Measurements from ENCODE around the gene PLEKHO1. TPM values are rescaled to one million over a fixed set of nuclear protein-coding genes. Genes with fewer than 3 reads are reported as not detected.
"Not testable (repeated sequence)": the region's sequence is repeated elsewhere in the genome, so short reads cannot be mapped to it uniquely, and the experiment has no call there.

PLEKHO1 gene
- total RNA-seq, 3 donors from 2014 or later: 10.0 to 228 (median 21.9) TPM

DNA sequence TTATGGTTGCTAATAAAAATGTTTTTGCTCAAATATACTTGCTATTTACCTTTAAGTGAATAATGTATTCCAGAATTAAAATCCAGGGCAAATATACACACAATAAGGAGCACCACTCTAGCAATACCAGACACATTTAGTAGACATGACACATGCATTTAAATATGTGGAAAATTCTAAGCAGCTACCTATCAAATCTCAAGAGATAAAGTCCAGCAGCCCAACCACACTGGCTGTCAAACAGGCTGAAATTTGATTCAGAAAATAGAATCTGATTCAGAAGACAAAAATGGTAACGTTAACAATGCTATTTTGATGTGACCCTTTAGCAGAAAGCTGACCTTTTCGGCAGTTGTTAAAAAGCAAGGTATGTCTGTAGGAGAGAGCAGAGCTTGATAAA lies 42.3 kb downstream of the PLEKHO1 start:
- intact Hi-C loops (cut with DNase I, micrococcal nuclease): no loop called here
- Histone ChIP-seq H3K4me3 (no peak overlapping the region), H3K4me1 (ENCODE audit: low read depth) (peaks cover 3% of the 10 kb centered on the region), H3K9me3 (no peaks in the 10 kb centered on the region), H3K36me3 (ENCODE audit: low read depth) (no peaks in the 10 kb centered on the region)
- ATAC-seq (no peak), DNase-seq (no peak)
- TF ChIP-seq, protein P1, sequence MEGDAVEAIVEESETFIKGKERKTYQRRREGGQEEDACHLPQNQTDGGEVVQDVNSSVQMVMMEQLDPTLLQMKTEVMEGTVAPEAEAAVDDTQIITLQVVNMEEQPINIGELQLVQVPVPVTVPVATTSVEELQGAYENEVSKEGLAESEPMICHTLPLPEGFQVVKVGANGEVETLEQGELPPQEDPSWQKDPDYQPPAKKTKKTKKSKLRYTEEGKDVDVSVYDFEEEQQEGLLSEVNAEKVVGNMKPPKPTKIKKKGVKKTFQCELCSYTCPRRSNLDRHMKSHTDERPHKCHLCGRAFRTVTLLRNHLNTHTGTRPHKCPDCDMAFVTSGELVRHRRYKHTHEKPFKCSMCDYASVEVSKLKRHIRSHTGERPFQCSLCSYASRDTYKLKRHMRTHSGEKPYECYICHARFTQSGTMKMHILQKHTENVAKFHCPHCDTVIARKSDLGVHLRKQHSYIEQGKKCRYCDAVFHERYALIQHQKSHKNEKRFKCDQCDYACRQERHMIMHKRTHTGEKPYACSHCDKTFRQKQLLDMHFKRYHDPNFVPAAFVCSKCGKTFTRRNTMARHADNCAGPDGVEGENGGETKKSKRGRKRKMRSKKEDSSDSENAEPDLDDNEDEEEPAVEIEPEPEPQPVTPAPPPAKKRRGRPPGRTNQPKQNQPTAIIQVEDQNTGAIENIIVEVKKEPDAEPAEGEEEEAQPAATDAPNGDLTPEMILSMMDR (IDR thresholded peaks at IDR 0.05): no peak

DNA sequence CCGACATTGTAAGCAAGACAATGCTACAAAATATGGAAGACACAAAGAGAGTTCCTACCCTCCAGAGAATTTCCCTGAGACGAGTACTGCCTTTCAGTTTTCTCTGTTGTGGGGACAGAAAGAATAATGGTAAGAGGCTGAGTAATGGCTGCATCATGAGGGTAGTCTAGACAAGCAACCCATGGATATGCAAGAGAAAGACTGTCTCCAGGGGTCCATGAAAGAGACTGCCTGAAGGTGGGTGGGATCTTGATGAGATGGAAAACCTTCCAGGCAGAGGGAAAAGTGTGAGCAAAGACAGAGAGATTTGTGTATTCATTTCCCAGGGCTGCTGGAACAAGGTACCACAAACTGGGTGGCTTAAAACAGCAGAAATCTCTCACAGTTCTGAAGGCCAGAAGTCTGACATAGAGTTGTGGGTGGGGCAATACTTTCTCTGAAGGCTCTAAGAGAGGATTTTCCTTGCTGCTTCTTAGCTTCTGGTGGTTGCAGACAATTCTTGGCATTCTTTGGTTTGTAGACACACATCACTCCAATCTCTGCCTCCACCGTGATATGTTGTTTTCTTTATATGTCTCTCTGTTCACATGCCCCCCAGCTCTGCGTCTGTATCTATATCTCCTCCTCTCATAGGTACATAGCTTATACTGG lies 44.8 kb downstream of the PLEKHO1 start:
- DNase-seq (no peak), ATAC-seq (no peak)
- no peaks in the 10 kb centered on the region for H3K9me3 ChIP-seq
- TF ChIP-seq, protein P1 (IDR thresholded peaks at IDR 0.05): no peak
- H3K36me3 ChIP-seq (ENCODE audit: low read depth): no peaks in the 10 kb centered on the region
- no peaks in the 10 kb centered on the region for H3K4me1 ChIP-seq (ENCODE audit: low read depth)
- no peak overlapping the region for H3K4me3 ChIP-seq
- intact Hi-C loops (cut with DNase I, micrococcal nuclease): no loop called here

DNA sequence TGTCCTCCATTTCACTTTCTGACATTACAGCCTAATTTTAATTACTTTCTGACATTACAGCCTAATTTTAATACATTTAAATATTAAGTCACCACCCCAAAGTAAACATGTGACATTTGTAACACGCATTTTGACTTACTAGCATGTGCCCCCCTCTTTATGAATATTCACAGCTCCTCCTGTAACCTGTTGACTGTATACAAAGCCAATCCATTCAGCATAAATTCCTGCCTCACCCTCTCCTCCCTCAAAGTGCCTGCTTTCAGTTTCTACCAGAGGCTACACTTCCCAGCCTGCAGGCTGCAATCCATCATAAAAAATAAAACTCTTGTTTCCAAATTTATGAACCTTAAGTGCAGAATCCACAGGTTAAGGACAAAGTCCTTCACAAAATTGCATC lies 46.7 kb downstream of the PLEKHO1 start:
- TF ChIP-seq, protein P1 (IDR thresholded peaks at IDR 0.05): no peak
- intact Hi-C loops (cut with DNase I, micrococcal nuclease): no loop called here
- Histone ChIP-seq H3K4me3 (no peak overlapping the region), H3K9me3 (no peaks in the 10 kb centered on the region), H3K4me1 (ENCODE audit: low read depth) (no peaks in the 10 kb centered on the region), H3K36me3 (ENCODE audit: low read depth) (no peaks in the 10 kb centered on the region)
- no peak for ATAC-seq
- no peak for DNase-seq

DNA sequence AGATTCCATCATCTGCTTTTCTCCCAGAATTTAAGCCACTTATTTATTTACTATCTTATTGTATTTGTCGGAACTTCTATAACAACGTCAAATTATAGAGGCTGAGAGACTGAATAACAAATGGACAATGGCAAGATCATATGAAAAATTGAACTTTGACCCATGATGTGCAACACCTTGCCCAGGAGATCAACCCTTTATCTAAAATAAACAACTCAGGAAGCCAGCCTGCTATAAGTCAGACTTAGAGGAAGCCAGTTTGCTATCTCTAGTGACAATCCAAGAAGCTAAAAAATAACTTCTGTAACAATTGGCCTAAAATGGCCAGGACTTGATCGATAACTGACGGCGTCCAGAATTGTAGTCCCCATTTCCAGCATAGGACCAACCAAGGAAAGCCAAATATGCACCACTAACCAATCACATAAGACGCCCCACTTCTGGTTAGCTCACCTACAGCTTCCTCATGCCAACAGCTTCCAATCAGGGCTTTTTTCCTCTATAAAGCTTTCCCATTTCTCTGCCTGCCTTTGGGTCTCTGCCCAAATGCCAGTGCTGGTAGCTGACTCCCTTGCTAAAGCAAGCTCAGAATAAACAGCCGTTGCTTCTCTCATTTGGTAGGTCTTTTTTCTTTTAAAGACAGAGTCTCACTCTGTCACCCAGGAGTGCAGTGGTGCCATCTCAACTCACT lies 57.7 kb downstream of the PLEKHO1 start:
- TF ChIP-seq, protein P1 (IDR thresholded peaks at IDR 0.05): no peak
- intact Hi-C loops (cut with DNase I, micrococcal nuclease): no loop called here
- ATAC-seq (peak; percentile 79), DNase-seq (no peak)
- no peaks in the 10 kb centered on the region for H3K9me3 ChIP-seq
- H3K36me3 ChIP-seq (ENCODE audit: low read depth): no peaks in the 10 kb centered on the region
- peaks cover 14% of the 10 kb centered on the region for H3K4me1 ChIP-seq (ENCODE audit: low read depth)
- no peak overlapping the region for H3K4me3 ChIP-seq

DNA sequence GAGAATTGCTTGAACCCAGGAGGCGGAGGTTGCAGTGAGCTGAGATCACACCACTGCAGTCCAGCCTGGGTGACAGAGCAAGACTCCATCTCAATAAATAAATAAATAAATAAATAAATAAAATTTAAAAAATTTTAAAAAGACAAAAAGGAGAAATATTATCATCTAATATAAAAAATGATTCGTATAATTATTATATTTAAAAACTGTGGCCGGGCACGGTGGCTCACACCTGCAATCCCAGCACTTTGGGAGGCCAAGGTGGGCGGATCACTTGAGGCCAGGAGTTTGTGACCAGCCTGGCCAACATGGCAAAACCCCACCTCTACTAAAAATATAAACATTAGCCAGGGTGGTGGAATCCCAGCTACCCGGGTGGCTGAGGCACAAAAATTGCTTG lies 58.7 kb downstream of the PLEKHO1 start:
- not testable (repeated sequence) for ATAC-seq

More for the DNA sequence above, 58.7 kb downstream of the PLEKHO1 start:
- H3K9me3 ChIP-seq; H3K4me3 ChIP-seq; H3K36me3 ChIP-seq (ENCODE audit: low read depth); DNase-seq; intact Hi-C loops (cut with DNase I, micrococcal nuclease): not testable (repeated sequence)
- peaks cover 16% of the 10 kb centered on the region for H3K4me1 ChIP-seq (ENCODE audit: low read depth)

Other genes starting within 250 kb of the PLEKHO1 start
- 1 to 10 TPM in 2 of 3 donors, under 1 TPM in 1; 0.69 to 7.6 (median 1.7) TPM for gene SV2A, start 232.1 kb upstream of the PLEKHO1 start, total RNA-seq
- gene SF3B4, start 222.1 kb upstream of the PLEKHO1 start, total RNA-seq: 10 to 100 TPM; 60.7 to 67.4 (median 64.2) TPM
- gene MTMR11, start 213.0 kb upstream of the PLEKHO1 start, total RNA-seq: 100 to 1,000 TPM; 151 to 409 (median 217) TPM
- 10 to 100 TPM; 39.2 to 52.7 (median 49.3) TPM for gene OTUD7B, start 139.2 kb upstream of the PLEKHO1 start, total RNA-seq
- gene VPS45, start 82.1 kb upstream of the PLEKHO1 start, total RNA-seq: 10 to 100 TPM; 28.3 to 43.4 (median 33.6) TPM
- gene ANP32E, start 86.2 kb downstream of the PLEKHO1 start, total RNA-seq: 10 to 100 TPM in 2 of 3 donors, 1 to 10 TPM in 1; 7.3 to 23.6 (median 19.4) TPM
- gene CA14, start 107.9 kb downstream of the PLEKHO1 start, total RNA-seq: 1 to 10 TPM in 1 of 3 donors, under 1 TPM in 2; 0.38 to 6.8 (median 0.41) TPM
- gene APH1A, start 119.1 kb downstream of the PLEKHO1 start, total RNA-seq: 100 to 1,000 TPM; 128 to 212 (median 188) TPM
- 10 to 100 TPM in 1 of 3 donors, 1 to 10 TPM in 2; 4.5 to 26.2 (median 6.4) TPM for gene C1orf54, start 122.9 kb downstream of the PLEKHO1 start, total RNA-seq
- gene CIART, start 132.6 kb downstream of the PLEKHO1 start, total RNA-seq: 10 to 100 TPM in 1 of 3 donors, 1 to 10 TPM in 1, under 1 TPM in 1; 0.49 to 12.6 (median 1.6) TPM
- gene MRPS21, start 143.9 kb downstream of the PLEKHO1 start, total RNA-seq: 10 to 100 TPM; 39.4 to 50.2 (median 45.6) TPM
- gene PRPF3, start 171.6 kb downstream of the PLEKHO1 start, total RNA-seq: 10 to 100 TPM; 58.5 to 62.6 (median 60.4) TPM
- gene RPRD2, start 214.2 kb downstream of the PLEKHO1 start, total RNA-seq: 10 to 100 TPM; 28.3 to 43.1 (median 32.4) TPM

All from mucosa of descending colon (tissue), 3 donors.